HG02642 (cell line): Measurements from ENCODE around the gene GPA33.
"Not testable (repeated sequence)": the region's sequence is repeated elsewhere in the genome, so short reads cannot be mapped to it uniquely, and the experiment has no call there.

ENCODE experiments used
- ATAC-seq: cut with Tn5 transposase; IDR thresholded peaks from one replicate; pipeline ENCODE4 v1.9.1; 2021; ENCODE audit warnings: mild to moderate bottlenecking; ENCODE audit not compliant: unreplicated experiment, poor library complexity

The GPA33 gene

DNA sequence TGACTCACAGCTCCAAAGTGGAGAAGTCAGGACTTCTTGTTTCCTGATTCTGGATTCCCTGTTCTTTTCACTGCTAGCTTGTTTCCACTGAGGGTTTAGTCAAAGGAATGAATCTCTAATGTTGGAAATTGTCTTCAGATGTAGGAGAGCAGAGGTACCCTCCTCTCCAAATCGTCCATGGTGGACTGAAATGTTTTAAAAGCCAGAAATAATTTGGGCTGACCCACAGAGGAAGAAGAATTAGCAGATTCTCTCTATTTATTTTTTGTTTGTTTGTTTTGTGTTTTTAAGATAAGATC is 30.4 kb downstream of the GPA33 start:
- no peak for ATAC-seq

- peak; percentile 46 for ATAC-seq
Observed at GRCh38 chr1:167059045-167059808, 30.9 kb downstream of the GPA33 start.

- peak; percentile 40 for ATAC-seq
Observed at GRCh38 chr1:167057241-167057688, 32.9 kb downstream of the GPA33 start.

DNA sequence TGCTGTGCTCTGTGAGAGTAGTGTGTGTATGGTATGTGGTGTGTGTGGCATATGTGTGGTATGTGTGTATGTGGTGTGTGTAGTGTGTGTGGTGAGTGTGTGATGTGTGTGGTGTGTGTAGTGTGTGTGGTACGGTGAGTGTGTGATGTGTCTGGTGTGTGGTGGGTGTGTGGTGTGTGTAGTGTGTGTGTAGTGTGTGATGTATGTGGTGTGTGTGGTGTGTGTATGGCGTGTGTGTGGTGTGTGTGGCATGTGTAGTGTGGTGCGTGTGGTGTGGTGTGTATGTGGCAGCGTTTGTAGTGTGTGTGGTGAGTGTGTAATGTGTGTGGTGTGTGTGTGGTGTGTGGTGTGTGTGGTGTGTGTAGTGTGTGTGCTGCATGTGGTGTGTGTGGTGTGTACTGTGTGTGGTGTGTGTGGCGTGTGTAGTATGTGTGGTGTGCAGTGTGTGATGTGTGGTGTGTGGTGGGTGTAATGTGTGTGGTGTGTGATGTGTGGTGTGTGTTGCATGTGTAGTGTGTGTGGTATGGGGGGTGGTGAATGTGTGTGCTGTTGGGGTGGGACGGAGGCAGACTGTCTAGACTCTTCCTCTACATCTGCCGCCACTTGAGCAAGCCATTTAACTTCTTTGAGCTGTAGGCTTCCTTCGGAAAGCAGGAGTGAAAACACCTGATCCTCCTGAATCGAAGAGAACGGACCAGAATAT is 33.5 kb downstream of the GPA33 start:
- ATAC-seq = no peak

DNA sequence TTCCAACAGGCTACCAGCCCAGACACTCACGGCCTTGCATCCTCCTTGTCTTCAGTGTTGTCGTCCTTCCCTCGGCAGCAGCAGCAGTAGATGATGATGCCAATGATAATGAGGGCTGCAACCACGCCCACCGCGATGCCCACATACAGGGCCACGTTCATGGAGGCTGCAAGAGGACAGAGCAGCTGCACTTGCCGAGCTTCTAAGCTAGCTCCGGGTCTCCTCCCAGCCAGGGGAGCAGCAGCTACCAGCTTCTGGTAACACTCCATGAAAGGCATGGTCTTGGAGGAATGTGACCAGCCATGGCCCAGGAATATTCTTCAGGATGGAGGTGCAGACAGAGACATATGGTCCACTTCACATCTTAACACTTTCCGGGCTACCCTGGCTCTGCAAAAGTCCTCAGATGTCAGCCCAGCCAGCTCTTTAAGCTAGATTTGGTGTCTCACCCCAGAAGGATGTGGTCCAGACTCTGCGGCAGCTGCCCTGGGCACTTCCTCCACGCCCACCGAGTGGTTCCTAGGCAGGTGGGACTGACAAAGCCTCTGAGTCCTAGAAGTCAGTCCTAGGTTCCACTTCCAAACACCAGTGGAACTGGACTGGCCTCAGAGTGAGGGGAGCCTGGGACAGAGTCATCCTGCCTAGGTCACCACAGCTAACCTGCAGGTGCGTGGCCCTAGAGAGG is 35.1 kb downstream of the GPA33 start:
- ATAC-seq = no peak

DNA sequence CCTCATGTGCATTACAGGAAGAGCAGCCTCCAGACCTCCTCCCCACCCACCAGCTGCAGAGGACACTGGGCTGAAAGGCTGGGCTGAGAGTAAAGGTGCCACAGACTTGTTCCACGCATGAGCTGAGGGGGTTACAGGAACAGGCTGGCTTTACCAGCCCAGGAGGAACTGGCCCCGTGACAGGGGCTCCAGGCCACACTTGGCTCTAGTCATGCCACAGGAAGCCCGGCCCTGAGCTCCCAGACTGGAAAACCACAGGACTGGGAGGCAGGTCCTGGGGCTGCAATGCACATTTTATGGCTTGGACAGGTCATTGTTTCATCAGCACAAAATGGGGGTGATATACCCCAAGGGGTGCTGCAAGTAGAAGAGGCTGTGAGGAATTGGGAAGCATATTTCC is 35.6 kb downstream of the GPA33 start:
- no peak for ATAC-seq

DNA sequence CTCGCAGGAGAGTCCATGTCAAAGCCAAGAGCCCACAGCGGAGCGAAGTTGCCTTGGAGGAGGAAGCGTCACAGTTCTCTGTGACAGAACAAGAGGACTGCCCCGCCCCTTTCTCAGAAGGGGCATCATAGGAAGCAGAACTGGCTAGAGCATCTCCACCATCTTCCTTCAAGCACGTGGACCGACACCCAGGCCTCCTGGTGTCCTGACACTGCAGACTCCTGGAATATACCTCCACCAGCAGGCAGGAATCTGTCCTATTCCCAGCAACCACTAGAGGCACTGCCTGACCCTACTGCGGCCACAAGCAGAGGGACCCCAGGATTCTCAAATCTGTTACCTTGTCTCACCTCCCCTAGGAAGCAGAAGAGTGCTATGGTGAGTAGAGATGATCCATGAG is 37.8 kb downstream of the GPA33 start:
- no peak for ATAC-seq

DNA sequence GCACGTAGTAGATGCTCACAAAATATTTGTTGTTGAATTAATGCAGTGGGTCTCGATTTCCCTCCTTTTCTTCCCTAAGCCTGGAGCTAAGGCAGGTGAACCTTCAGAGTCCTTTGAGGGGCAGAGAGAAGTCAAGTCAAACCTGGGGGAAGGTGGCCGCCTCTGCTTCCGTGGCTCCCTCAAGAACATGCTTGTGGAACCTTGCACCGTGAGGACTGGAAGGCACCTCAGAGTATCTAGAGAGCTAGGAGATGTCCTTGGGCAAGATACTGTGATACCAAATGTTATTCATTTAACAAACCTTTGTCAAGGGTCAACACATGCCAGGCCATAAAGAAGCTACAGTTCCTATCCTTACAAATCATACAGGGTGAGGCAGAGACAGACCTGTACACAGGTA is 38.3 kb downstream of the GPA33 start:
- ATAC-seq = no peak

DNA sequence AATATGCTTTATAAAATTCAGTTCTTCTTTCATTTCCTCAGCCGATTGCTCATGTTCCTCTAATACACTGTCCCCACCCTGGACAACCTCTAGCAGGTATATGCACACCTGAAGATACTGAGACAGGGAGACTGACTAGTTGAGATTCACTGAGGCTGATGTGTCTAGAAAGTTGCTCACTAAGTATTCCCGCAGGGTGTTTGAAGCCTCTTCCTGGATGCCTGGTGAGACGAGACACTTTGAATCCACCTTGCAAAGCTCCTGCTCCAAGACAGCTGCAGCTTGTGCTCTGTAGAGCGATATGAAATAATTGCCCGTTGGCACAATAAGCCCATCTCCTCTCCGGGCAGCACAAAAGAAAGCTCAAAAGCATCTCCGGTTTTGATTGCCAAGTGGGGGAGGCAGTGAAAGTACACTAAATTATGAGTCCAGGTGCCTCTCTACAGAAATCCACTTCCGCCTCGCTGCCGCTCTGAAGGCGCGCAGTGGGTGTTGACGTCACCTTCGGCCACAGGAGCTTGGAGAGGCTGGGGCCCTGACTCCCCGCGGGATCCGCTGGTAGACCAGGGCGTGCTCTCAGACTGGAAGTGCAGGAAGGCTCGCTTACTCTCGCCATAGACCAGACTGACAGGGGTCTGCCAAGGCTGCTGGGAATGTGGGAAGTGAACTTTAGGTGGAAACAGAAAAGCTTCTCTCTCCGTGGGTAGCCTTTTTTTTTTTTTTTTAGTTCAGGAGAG is 46.3 kb downstream of the GPA33 start:
- ATAC-seq = peak; percentile 99

DNA sequence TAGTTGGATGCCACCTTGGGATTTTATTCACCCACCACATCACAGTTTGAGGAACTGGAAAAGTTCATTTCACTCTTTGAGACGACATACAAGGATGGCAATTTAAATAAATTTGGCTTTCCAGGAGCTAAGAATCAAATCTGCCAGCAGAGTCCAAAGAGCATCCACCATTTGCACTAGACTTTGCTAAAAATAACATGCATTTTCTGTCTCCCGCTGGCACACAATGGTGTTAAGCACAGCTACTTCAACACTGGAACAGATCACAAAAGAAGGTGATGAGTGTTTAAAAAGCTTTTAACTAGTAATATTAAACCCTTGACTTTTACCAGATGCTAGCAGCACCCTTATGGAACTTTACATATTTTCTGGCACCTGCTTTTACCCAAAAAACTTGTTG is 56.5 kb downstream of the GPA33 start:
- no peak for ATAC-seq

DNA sequence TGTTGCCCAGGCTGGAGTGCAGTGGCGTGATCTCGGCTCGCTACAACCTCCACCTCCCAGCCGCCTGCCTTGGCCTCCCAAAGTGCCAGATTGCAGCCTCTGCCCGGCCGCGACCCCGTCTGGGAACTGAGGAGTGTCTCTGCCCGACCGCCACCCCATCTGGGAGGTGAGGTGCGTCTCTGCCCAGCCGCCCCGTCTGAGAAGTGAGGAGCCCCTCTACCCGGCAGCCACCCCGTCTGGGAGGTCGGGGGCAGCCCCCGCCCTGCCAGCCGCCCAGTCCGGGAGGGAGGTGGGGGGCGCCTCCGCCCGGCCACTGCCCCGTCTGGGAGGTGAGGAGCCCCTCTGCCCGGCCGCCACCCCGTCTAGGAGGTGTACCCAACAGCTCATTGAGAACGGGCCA is 60.6 kb downstream of the GPA33 start:
- ATAC-seq = not testable (repeated sequence)

DNA sequence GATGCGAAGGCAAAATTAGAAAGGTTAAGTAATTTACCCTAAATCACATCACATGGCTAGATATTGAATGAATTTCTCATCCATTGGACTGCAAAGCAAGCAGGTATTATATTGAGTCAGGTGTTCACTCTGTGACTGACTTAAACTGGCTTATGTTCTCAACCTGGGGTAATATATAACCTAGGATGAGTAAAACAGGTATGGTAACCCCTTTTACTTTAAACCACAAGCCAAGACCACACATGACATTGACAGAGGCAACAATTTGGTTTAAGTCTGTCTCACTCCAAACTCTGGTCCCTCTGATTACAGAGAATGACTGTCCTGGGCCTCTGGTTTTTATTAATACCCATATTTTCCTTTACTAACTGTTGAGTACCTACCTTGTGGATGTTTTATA is 67.8 kb downstream of the GPA33 start:
- ATAC-seq = peak; percentile 74

DNA sequence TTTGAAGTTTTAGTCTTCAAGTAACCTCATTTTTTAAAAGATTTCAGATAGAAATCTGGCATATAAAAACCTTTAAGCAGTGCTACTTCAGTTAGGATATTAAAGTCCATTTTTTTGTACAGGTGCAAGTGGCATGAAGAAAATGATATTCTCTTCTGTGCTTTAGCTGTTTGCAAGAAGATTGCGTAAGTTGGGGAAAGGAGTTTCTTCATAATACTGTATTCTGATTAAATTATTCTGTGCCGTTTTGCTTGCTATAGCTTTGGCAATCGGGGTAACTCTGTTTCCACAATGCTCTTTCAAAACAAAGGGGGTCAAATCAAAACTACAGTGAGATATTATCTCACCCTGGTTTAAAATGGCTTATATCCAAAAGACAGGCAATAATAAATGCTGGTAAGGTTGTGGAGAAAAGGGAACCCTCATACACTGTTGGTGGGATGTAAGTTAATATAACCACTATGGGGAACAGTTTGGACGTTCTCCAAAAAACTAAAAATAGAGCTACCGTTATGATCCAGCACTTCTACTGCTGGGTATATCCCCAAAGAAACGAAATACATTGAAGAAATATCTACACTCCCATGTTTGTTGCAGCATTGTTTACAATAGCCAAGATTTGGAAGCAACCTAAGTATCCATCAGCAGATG is 74.0 kb downstream of the GPA33 start:
- no peak for ATAC-seq

GRCh38 chr1:167013108-167013929 is 76.9 kb downstream of the GPA33 start:
- ATAC-seq = no peak

GRCh38 chr1:167012570-167012969 is 77.6 kb downstream of the GPA33 start:
- no peak for ATAC-seq

- ATAC-seq = no peak
Observed at GRCh38 chr1:167011560-167012191, 78.5 kb downstream of the GPA33 start.

GRCh38 chr1:167003711-167004110 is 86.5 kb downstream of the GPA33 start:
- no peak for ATAC-seq
